Measurements from ENCODE around the gene LTB4R.
A peak's percentile ranks its signal among the peaks of the same experiment; 100 is the strongest.
"Not testable (repeated sequence)": the region's sequence is repeated elsewhere in the genome, so short reads cannot be mapped to it uniquely, and the experiment has no call there.

Gene LTB4R

GRCh38 chr14:24325041-24325530 is 13.8 kb downstream of the LTB4R start:
- no peak for DNase-seq

GRCh38 chr14:24325963-24326362 is 14.7 kb downstream of the LTB4R start:
- DNase-seq, result no peak

GRCh38 chr14:24327303-24327702 is 16.0 kb downstream of the LTB4R start:
- DNase-seq, result no peak

- DNase-seq, result not testable (repeated sequence)
These were observed 16.6 kb downstream of the LTB4R start for GRCh38 chr14:24327914-24328313.

- no peak for DNase-seq
These were observed 17.9 kb downstream of the LTB4R start for GRCh38 chr14:24329073-24329663.

GRCh38 chr14:24329736-24330135 is 18.4 kb downstream of the LTB4R start:
- peak; percentile 85 for DNase-seq

- DNase-seq, result no peak
These were observed 19.8 kb downstream of the LTB4R start for GRCh38 chr14:24330973-24331674.

- no peak for DNase-seq
These were observed 20.5 kb downstream of the LTB4R start for GRCh38 chr14:24331731-24332267.

GRCh38 chr14:24332268-24332993 is 21.1 kb downstream of the LTB4R start:
- DNase-seq, result peak; percentile 94

- DNase-seq, result no peak
These were observed 23.4 kb downstream of the LTB4R start, which contains the start of gene ADCY4 for GRCh38 chr14:24334431-24335291. TSS of gene ADCY4 (minus strand) at chr14:24335071. CDS start at chr14:24334652, 419 bp downstream.

- DNase-seq, result no peak
These were observed 24.3 kb downstream of the LTB4R start for GRCh38 chr14:24335461-24336171.

- no peak for DNase-seq
These were observed 26.0 kb downstream of the LTB4R start for GRCh38 chr14:24337144-24337823.

GRCh38 chr14:24337824-24338175 is 26.5 kb downstream of the LTB4R start:
- DNase-seq, result no peak

- DNase-seq, result no peak
These were observed 27.5 kb downstream of the LTB4R start for GRCh38 chr14:24338843-24339242.

- peak; percentile 73 for DNase-seq
These were observed 28.2 kb downstream of the LTB4R start, which contains the start of gene RIPK3 for GRCh38 chr14:24339284-24340151. TSS of gene RIPK3 (minus strand) at chr14:24339991. CDS start at chr14:24339826, 165 bp downstream.

- no peak for DNase-seq
These were observed 29.3 kb downstream of the LTB4R start for GRCh38 chr14:24340606-24341005.

GRCh38 chr14:24342889-24343288 is 31.6 kb downstream of the LTB4R start:
- no peak for DNase-seq

- no peak for DNase-seq
These were observed 32.7 kb downstream of the LTB4R start for GRCh38 chr14:24343795-24344660.

- no peak for DNase-seq
These were observed 35.8 kb downstream of the LTB4R start for GRCh38 chr14:24347134-24347533.

All from hematopoietic multipotent progenitor cell treated with erythropoietin and hydrocortisone succinate and interleukin-3 and kit ligand, for 6 days (in vitro differentiated cells).